Tibial nerve (tissue), 4 donors: ENCODE measurements around the gene ZNF787. TPM values are rescaled to one million over a fixed set of nuclear protein-coding genes. Genes with fewer than 3 reads are reported as not detected.

Source experiments
- DNase-seq, 2 donors: peaks; one replicate each; pipeline ENCODE4 v3.0.0-alpha.2; 2019; ENCODE audit warnings: low spot score in 2 of 2
- H3K27ac ChIP-seq, 4 donors: fragments of 200-600 bp; sonication (generic) in 3 of 4; one replicate each; pipeline ENCODE4 v1.5.1; 2017 to 2019; ENCODE audit warnings: mild to moderate bottlenecking in 1 of 4
- H3K27me3 ChIP-seq, 2 donors: fragments of 200-600 bp; sonication (generic) in 1 of 2; one replicate each; pipeline versions ENCODE4 v1.5.1 to v1.6.0; 2017 to 2019
- H3K36me3 ChIP-seq, 3 donors: fragments of 200-600 bp; sonication (generic); one replicate each; pipeline ENCODE4 v1.5.1; 2018 to 2019
- H3K4me1 ChIP-seq, 4 donors: fragments of 200-600 bp; sonication (generic) in 3 of 4; one replicate each; pipeline ENCODE4 v1.5.1; 2017 to 2019
- H3K4me3 ChIP-seq, 4 donors: fragments of 200-600 bp; sonication (generic) in 3 of 4; one replicate each; pipeline ENCODE4 v1.5.1; 2017 to 2019; ENCODE audit warnings: mild to moderate bottlenecking in 1 of 4, moderate library complexity in 1 of 4
- H3K9me3 ChIP-seq, 4 donors: fragments of 200-600 bp; sonication (generic) in 3 of 4; one replicate each; pipeline ENCODE4 v1.5.1; 2017 to 2019
- CTCF ChIP-seq, 5 experiments: fragments of 200-600 bp in 3 of 5; fragments of 450-650 bp in 2 of 5; sonication (generic) in 3 of 5; IDR thresholded peaks; one replicate each; pipeline ENCODE4 v1.5.1; 2016 to 2019; ENCODE audit warnings: antibody characterized with exemption in 5 of 5, mild to moderate bottlenecking in 3 of 5, moderate library complexity in 2 of 5
- EP300 ChIP-seq, 2 donors: sonication (generic); formaldehyde crosslinking; IDR thresholded peaks; one replicate each; pipeline ENCODE4 v1.6.1; 2017; ENCODE audit warnings: antibody characterized with exemption in 2 of 2, mild to moderate bottlenecking in 1 of 2
- POLR2A ChIP-seq, 2 donors: fragments of 450-650 bp; IDR thresholded peaks; one replicate each; pipeline ENCODE4 v1.6.1; 2017; ENCODE audit warnings: antibody characterized with exemption in 2 of 2, mild to moderate bottlenecking in 2 of 2, moderate library complexity in 2 of 2
- WGBS, 2 donors: methylation state at CpG; one replicate each; pipeline ENCODE4 v1.1.5; 2018; 5-methylcytosine and 5-hydroxymethylcytosine counted together
- total RNA-seq, 4 donors: library from RNA; depleted of rRNA; stranded (reverse); fragments of >200 nt; gene quantifications; one replicate each; pipeline ENCODE4 v1.1.0, GENCODE V29; 2016

Gene ZNF787
- total RNA-seq, 4 donors from 2014 or later, result 13.6 to 21.6 (median 18.5) TPM

DNA sequence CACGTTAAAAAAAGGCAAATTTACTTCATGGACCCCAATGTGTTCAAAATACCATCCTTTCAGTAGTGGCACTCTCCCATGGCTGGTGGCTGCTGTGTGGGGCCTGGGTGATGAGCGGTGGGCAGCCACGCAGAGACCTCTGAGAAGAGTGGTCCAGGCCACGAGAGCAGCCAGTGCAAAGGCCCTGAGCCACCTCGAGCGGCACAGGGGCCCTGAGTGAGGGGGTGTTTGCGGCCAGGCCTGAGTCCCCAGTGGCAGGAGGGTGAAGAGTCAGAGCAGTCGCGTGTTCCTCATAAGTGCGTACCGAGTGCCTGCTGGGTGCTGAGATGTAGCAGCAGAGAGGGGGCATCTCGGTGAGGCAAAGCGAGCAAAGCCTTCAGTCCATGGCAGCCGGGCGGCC, 27.0 kb upstream of the ZNF787 start:
- DNase-seq, result no peak
- Histone ChIP-seq H3K27me3 (no peaks in the 10 kb centered on the region), H3K4me3 (no peak overlapping the region), H3K9me3 (no peaks in the 10 kb centered on the region), H3K4me1 (peaks cover 0 to 10% (median 0%) of the 10 kb centered on the region in 4 donors), H3K27ac (no peak overlapping the region), H3K36me3 (peaks cover 0 to 46% (median 21%) of the 10 kb centered on the region in 3 donors)
- 94 to 95% methylated on average over 15 of the region's 15 CpGs for WGBS, 2 donors
- TF ChIP-seq EP300 (IDR thresholded peaks at IDR 0.05) (no peak), CTCF (IDR thresholded peaks at IDR 0.05) (no peak), POLR2A (IDR thresholded peaks at IDR 0.05) (no peak)

DNA sequence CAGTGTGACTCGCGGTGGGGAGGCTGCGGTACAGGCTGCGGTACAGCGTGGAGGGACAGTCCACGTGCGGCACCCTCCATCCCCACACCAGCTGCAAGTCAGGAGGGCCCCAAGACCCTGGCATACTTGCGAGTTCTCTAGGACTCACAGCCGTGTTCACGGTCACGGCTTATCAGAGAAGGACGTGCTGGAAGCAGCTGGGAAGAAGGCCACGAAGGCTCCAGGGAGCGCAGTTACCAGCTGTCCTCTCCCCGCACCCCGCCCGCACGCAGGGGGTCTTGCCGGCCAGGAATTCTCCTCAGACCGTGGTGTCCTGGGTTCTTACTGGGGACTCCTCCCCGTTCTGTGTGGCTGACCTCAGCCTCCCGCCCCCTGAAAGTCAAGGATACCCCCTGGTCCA, 26.2 kb upstream of the ZNF787 start:
- 89 to 94% methylated on average over 22 of the region's 22 CpGs for WGBS, 2 donors
- no peaks in the 10 kb centered on the region for H3K9me3 ChIP-seq
- H3K36me3 ChIP-seq, result peaks cover 0 to 46% (median 21%) of the 10 kb centered on the region in 3 donors
- no peaks in the 10 kb centered on the region for H3K27me3 ChIP-seq
- H3K4me3 ChIP-seq, result no peak overlapping the region
- H3K4me1 ChIP-seq, result peaks cover 0 to 18% (median 2%) of the 10 kb centered on the region in 4 donors
- TF ChIP-seq EP300 (IDR thresholded peaks at IDR 0.05) (no peak), POLR2A (IDR thresholded peaks at IDR 0.05) (no peak), CTCF (IDR thresholded peaks at IDR 0.05) (no peak)
- DNase-seq, result no peak
- H3K27ac ChIP-seq, result no peak overlapping the region

- H3K4me3 ChIP-seq, result no peak overlapping the region
Measured at GRCh38 chr19:56146904-56147303, 25.8 kb upstream of the ZNF787 start.

DNA sequence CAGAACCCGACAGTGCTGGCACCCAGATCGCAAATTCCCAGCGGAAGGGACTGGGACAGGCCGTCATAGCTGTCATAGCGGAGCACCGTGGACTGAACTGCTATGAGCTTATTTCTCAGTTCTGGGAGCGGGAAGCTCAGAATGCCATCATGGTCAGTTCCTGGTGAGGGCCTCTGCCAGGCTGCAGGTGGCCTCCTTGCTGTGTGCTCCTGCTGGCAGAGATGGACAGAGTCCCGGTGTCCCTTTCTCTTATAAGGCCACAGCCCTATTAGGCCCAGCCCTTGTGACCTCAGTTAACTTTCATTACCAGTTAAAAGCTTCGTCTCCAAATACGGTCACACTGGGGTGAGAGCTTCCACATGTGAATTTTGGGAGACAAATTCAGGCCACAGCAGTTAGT, 24.6 kb upstream of the ZNF787 start:
- no peak overlapping the region for H3K27ac ChIP-seq
- H3K4me1 ChIP-seq, result peaks cover 0 to 26% (median 6%) of the 10 kb centered on the region in 4 donors
- H3K9me3 ChIP-seq, result no peaks in the 10 kb centered on the region
- peaks cover 0 to 46% (median 21%) of the 10 kb centered on the region in 3 donors for H3K36me3 ChIP-seq
- H3K27me3 ChIP-seq, result no peaks in the 10 kb centered on the region
- 91 to 93% methylated on average over 10 of the region's 10 CpGs for WGBS, 2 donors
- TF ChIP-seq POLR2A (IDR thresholded peaks at IDR 0.05) (no peak), CTCF (IDR thresholded peaks at IDR 0.05) (no peak), EP300 (IDR thresholded peaks at IDR 0.05) (no peak)
- no peak overlapping the region for H3K4me3 ChIP-seq
- no peak for DNase-seq

More at GRCh38 chr19:56146904-56147303, 25.8 kb upstream of the ZNF787 start:
- Histone ChIP-seq H3K4me1 (peaks cover 0 to 22% (median 4%) of the 10 kb centered on the region in 4 donors), H3K27me3 (no peaks in the 10 kb centered on the region), H3K27ac (no peak overlapping the region), H3K36me3 (peaks cover 0 to 46% (median 21%) of the 10 kb centered on the region in 3 donors), H3K9me3 (no peaks in the 10 kb centered on the region)
- TF ChIP-seq EP300 (IDR thresholded peaks at IDR 0.05) (no peak), CTCF (IDR thresholded peaks at IDR 0.05) (no peak), POLR2A (IDR thresholded peaks at IDR 0.05) (no peak)
- DNase-seq, result no peak
- WGBS, 2 donors, result 96 to 97% methylated on average over 20 to 31 of the region's 31 CpGs

DNA sequence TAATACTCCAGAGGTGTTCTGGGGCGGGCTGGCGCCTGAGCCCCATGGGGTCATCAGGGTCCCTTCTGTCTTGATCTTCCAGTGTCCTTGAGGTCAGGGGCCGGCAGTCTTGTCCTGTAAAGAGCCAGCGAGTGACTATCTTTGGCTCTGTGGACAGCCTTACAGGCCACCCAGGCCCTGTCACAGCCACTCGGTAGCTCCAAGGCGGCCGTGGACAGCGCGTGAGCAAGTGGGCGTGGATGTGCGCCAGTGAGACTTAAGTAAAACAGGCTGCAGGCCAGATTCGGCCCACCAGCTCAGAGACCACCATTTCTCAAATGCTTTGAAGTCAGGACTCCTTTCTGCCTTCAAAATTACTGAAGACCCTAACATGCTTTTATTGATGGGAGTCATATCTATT, 23.7 kb upstream of the ZNF787 start:
- Histone ChIP-seq H3K27me3 (no peaks in the 10 kb centered on the region), H3K27ac (no peak overlapping the region), H3K36me3 (peaks cover 0 to 41% (median 19%) of the 10 kb centered on the region in 3 donors), H3K4me3 (no peak overlapping the region), H3K9me3 (no peaks in the 10 kb centered on the region), H3K4me1 (peaks cover 0 to 31% (median 6%) of the 10 kb centered on the region in 4 donors)
- no peak for DNase-seq
- TF ChIP-seq CTCF (IDR thresholded peaks at IDR 0.05), result no peak
- 86 to 89% methylated on average over 12 of the region's 12 CpGs for WGBS, 2 donors
